ENCODE results near the gene SARM1.

The SARM1 gene

DNA sequence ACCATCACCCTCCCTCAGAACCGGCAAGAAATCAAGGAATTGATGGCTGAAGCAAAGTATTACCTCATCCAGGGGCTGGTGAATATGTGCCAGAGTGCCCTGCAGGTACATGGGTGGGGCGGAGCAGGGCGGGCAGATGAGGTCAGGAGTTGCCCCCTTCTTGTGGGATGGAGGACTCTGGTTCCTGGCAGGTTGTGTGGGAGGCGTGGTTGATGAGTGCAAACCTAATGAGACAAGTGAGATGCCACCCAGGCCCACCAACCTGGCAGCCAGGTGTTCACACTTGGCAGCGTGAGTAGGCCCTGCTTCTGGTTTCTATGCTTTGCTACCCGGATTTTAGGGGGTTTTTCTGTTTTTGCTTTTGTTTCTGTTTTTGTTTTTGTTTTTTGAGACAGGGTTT is 31.1 kb upstream of the SARM1 start:
- DNase-seq (ENCODE audit: low read depth) = no peak

DNA sequence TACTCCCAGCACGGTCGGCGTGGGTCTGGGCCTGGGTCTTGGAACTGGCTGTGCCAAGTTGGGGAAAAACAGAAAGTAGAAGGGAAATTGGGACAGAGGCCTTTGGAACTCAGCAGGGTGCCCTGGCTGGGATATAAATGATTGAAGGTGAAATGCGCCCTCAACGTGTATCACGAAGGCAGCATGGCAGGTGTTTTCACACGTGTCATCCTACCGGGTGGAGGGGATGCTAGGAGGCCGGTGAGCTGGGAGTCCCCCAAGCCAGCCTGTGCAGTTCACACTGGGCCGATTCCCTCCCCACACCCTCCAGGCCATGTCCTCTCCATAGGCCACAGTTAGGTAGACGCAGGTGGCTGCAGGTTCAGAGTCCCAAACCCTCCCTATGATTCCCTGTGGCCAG is 30.0 kb upstream of the SARM1 start:
- DNase-seq (ENCODE audit: low read depth) = no peak
- TF ChIP-seq, protein P1, sequence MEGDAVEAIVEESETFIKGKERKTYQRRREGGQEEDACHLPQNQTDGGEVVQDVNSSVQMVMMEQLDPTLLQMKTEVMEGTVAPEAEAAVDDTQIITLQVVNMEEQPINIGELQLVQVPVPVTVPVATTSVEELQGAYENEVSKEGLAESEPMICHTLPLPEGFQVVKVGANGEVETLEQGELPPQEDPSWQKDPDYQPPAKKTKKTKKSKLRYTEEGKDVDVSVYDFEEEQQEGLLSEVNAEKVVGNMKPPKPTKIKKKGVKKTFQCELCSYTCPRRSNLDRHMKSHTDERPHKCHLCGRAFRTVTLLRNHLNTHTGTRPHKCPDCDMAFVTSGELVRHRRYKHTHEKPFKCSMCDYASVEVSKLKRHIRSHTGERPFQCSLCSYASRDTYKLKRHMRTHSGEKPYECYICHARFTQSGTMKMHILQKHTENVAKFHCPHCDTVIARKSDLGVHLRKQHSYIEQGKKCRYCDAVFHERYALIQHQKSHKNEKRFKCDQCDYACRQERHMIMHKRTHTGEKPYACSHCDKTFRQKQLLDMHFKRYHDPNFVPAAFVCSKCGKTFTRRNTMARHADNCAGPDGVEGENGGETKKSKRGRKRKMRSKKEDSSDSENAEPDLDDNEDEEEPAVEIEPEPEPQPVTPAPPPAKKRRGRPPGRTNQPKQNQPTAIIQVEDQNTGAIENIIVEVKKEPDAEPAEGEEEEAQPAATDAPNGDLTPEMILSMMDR (IDR thresholded peaks at IDR 0.05; ENCODE audit: insufficient read depth, low read depth, low read length, missing control alignments) = no peak
- H3K4me3 ChIP-seq (ENCODE audit: low read depth, low read length) = no peak overlapping the region

More for the DNA sequence above, 31.1 kb upstream of the SARM1 start:
- TF ChIP-seq, protein P1 (IDR thresholded peaks at IDR 0.05; ENCODE audit: insufficient read depth, low read depth, low read length, missing control alignments) = no peak
- H3K4me3 ChIP-seq (ENCODE audit: low read depth, low read length) = no peak overlapping the region

DNA sequence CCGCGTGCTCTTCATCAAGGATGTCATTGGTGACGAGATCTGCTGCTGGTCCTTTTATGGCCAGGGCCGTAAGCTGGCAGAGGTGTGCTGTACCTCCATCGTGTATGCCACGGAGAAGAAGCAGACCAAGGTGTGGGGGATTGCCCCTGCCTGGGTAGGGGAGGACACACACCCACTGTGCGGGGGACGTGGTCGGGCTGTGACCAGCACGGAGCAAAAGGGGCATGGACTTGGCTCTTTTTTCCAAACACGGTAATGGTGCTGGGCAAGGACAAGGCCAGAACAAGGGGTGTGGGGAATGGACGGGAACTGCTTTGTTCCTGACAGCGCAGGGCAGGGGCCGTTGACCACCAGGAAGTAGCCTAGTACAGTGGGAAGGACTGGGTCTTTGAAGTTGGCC is 29.2 kb upstream of the SARM1 start:
- TF ChIP-seq, protein P1 (IDR thresholded peaks at IDR 0.05; ENCODE audit: insufficient read depth, low read depth, low read length, missing control alignments) = no peak
- H3K4me3 ChIP-seq (ENCODE audit: low read depth, low read length) = no peak overlapping the region
- DNase-seq (ENCODE audit: low read depth) = no peak

DNA sequence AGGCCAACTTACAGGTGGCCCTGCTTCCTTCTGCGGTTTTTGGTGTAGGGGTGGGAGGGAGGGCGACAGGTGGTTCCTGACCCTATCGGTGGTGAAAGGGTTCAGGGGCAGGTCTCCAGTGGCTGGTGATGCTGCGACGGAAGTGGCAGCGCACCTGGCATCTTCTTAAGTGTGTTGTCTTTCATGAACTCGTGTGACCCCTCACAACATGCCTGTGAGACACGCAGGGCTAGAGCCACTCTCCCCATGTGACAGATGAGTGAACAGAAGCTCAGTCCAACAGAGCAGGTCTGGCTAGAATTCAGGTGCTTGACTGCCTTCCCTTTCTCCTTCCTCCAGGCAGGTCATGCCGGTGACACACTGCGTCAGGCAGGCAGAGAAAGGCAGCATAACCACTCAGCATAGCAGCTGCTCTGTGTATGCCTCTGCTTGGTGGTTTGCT is 28.0 kb upstream of the SARM1 start:
- H3K4me3 ChIP-seq (ENCODE audit: low read depth, low read length) = no peak overlapping the region
- DNase-seq (ENCODE audit: low read depth) = no peak
- TF ChIP-seq, protein P1 (IDR thresholded peaks at IDR 0.05; ENCODE audit: insufficient read depth, low read depth, low read length, missing control alignments) = no peak

DNA sequence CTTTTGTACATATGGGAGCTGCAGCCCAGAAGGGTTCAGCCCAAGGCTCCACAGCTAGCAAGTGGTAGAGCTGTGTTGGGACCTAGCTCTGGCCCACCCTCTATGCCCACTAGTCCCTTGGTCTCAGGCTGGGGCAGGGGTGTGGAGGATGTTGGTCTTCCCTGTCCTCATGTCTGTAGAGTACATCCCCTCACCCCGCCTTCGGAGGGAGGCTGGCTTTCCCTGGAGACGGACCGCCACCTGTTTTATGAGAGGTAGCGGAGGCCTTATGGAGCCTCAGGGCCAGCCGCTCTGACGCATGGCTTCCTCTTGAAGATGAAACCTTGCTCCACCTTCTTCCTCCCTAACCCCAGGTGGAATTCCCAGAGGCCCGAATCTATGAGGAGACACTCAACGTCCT is 27.5 kb upstream of the SARM1 start:
- H3K4me3 ChIP-seq (ENCODE audit: low read depth, low read length) = no peak overlapping the region
- DNase-seq (ENCODE audit: low read depth) = no peak
- TF ChIP-seq, protein P1 (IDR thresholded peaks at IDR 0.05; ENCODE audit: insufficient read depth, low read depth, low read length, missing control alignments) = no peak

DNA sequence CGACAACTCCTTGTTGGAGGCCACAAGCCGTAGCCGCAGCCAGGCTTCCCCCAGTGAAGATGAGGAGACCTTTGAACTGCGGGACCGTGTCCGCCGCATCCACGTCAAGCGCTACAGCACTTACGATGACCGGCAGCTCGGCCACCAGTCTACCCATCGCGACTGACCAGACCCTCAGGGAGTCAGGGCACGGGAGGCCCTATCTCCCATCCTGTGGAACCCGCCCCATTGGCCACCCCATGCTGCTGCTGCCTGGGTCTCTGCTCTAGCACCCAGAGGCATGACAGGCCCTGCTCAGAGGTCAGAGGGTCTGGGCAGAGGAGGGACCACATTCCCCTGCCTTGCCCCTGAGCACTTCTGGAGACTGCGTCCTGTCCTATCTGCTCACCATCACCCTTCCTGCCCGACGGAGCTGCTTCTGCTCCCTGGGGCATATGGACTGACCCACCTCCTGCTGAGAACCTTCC is 27.0 kb upstream of the SARM1 start:
- TF ChIP-seq, protein P1 (IDR thresholded peaks at IDR 0.05; ENCODE audit: insufficient read depth, low read depth, low read length, missing control alignments) = no peak
- DNase-seq (ENCODE audit: low read depth) = no peak
- no peak overlapping the region for H3K4me3 ChIP-seq (ENCODE audit: low read depth, low read length)

Data from GM12865 (cell line).